Gastroesophageal sphincter (tissue), 3 donors: Measurements from ENCODE around the gene SUDS3.

Experiments
- CTCF ChIP-seq, 4 experiments: fragments of 200-600 bp in 2 of 4; fragments of 450-650 bp in 2 of 4; sonication (generic) in 1 of 4; IDR thresholded peaks; one replicate each; pipeline ENCODE4 v1.5.1; 2017 to 2019; ENCODE audit warnings: antibody characterized with exemption in 4 of 4, mild to moderate bottlenecking in 2 of 4, moderate library complexity in 2 of 4
- EP300 ChIP-seq: sonication (generic); formaldehyde crosslinking; IDR thresholded peaks from one replicate; pipeline ENCODE4 v1.6.1; 2017; ENCODE audit warnings: antibody characterized with exemption, mild to moderate bottlenecking
- POLR2A ChIP-seq, 2 donors: fragments of 450-650 bp; IDR thresholded peaks; one replicate each; pipeline ENCODE4 v1.6.1; 2017; ENCODE audit warnings: antibody characterized with exemption in 2 of 2, mild to moderate bottlenecking in 2 of 2, moderate library complexity in 1 of 2

GRCh38 chr12:118373616-118374015 lies 2.7 kb upstream of the SUDS3 start:
- no peak for TF ChIP-seq CTCF (IDR thresholded peaks at IDR 0.05)
- no peak for TF ChIP-seq POLR2A (IDR thresholded peaks at IDR 0.05)
- TF ChIP-seq EP300: no peak
